ENCODE results near the gene CD93. TPM values are rescaled to one million over a fixed set of nuclear protein-coding genes. Genes with fewer than 3 reads are reported as not detected.

Gene CD93
- total RNA-seq, 1 experiment from 2014 or later = under 0.01 TPM

DNA sequence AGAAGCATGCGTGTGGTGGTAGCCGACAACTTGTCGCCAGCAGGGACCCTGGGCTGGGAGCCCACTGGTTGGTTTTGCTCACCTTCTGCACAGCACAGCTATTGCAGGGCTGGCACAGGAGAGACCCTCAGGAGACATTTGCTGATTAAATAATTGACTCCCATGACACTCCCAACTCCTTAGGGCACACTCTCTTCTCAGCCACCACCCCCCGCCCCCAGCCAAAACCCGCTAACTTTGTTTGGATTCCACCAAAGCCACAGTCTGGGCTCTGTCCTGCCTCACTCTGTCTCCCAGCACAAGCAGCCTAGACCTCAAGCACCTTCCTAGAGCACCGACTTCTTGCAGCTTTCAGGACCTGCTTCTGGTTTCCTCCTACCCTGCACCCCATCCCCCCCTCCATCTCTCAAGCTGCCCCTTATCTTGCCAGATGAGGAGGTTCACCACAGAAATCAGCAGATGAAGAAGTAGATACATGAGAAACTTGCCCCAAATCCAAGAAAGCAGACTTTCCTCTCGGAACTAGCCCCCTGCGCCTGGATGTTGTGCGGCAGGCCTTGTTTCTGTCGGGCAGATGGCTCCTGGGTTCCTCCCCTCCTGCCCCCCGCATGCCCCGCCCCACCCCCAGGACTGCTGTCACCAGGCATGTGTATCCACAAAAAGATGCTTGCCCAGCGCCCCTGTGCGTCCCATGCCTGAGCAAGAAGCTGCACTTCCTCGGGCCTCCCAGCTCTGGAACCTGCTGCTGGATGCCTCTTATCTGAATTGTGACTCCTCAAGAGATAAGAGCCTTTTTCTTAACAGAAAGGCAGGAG is 35.0 kb upstream of the CD93 start:
- no peak for DNase-seq (ENCODE audit: low read depth)

DNA sequence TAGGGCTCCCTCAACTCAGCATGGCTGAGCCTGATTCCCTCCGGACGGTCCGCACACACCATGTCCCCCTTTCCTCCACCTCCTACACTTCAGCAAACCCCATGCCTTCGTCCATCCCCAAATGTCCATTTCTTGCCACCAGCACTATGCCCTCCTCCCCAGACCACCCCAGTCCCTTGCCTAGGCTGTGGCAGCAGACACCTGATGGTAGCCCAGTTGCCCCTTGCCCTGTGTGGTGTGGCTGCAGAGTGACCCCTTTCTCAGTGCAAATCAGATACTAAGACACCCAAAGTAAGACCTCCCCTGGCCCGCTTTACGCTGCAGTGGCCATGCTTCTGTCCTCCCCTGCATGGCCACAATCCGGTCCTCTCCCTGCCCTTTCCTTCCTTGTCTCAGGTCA is 34.1 kb upstream of the CD93 start:
- no peak for DNase-seq (ENCODE audit: low read depth)

DNA sequence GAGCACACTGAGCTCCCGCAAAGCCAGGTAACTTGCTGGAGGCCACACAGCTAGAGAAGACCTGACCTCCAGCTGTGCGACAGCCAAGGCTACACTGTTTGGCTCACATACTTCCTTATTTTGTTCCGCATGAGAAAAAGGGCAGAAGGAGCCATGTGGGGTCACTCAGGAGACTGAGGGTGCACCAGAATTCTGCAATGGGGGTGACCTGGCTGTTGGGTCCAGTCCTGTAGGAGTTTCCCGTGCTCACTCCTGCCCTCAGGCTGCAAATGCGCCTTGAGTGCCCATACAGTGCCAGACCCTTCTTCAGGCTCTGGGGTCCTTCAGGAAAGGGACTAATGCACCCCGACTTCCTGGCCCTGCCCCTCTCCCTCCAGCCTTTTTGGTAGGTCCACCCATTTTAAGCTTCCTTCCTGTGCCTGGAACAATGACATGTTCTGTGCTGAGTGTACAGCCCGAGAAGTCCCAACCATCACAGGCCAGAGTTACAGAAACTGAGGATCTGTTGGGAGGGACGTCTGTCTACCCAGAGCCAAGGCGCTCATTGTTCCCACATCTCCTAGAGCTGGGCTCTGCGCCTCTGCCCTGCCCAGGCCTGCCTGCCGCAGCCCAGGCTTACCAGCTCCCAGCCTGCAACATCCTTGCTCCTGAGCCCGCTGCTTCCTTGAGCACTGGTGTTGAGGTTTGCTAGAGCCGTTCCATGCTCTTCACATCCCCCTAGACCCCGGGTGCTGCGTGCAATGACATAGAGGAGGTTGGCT is 33.5 kb upstream of the CD93 start:
- DNase-seq (ENCODE audit: low read depth) = no peak

GRCh38 chr20:23118766-23119165 is 32.6 kb upstream of the CD93 start:
- DNase-seq (ENCODE audit: low read depth) = no peak

GRCh38 chr20:23118144-23118543 is 32.0 kb upstream of the CD93 start:
- DNase-seq (ENCODE audit: low read depth) = no peak

DNA sequence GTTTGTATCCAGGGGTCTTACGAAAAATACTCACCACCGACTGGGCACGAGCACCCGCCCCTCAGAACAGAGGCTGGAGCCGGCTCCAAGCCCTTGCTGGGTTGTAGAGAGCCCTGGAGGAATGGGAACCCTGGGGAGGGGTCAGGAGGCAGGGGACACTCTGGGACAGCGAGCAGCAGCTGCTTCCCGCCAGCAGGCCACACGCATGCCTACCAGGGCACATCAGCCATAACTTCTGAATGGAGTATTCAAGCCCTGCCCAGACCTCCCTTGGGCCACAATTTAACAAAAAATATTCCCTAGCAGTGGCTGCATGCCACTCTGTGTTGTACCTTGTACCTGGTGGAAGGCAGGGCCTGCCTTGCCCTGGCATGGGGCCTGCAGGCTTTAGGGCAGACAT is 31.6 kb upstream of the CD93 start:
- DNase-seq (ENCODE audit: low read depth) = no peak

DNA sequence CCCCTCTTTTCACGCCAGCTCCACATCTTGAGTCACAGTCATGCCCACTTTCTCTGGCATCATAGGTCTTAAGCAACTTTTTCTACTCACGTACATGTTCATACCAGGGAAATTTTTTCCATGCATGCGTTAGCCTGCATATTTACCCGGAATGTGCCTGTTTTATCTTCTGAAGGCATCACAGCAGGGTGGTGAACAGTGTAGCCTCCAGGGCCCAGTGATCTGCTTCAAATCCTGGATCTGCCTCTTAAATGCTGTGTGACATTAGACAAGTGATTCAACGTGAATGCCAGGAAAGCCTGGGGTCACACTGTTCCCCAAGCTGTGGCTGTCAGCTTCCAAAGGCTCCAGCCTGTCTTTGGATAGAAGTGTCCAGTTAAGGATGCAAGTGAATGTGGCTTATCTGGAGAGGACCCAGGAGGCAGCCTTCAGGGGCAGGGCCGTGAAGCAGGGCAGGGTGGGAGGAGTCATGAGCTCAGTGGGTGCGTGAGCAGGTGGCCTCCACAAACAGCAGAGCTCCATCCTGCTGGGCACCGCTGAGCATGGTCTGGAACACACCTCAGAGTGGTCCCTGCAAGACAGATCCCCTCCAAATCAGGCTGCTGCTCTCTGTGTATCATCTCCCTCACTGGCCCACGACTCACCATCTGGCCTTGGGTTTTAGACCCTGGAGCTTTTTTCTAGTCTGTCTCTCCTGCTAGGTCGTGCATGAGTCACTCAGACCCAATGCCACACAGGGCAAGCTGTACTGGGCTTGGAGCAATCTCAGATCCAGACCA is 30.4 kb upstream of the CD93 start:
- peak; percentile 7 for DNase-seq (ENCODE audit: low read depth)

DNA sequence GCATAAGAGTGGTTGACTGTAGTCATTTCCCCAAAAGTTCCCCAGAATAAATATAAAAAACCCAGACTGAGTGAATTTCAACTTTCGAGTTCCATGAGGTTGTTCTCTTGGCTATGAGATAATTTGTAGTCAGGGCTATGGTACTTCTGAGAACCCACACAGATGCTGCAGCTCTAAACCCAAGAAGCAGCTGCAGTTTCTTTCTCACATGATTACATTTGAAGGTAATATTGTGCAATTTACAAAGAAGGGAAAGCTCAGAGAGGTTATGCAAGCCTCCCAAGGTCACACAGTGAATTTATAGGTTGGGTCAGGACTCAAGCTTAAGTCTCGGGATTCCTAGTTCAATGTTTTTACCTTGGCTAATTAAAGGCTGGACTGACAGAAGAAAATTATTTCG is 29.7 kb upstream of the CD93 start:
- DNase-seq (ENCODE audit: low read depth) = no peak

DNA sequence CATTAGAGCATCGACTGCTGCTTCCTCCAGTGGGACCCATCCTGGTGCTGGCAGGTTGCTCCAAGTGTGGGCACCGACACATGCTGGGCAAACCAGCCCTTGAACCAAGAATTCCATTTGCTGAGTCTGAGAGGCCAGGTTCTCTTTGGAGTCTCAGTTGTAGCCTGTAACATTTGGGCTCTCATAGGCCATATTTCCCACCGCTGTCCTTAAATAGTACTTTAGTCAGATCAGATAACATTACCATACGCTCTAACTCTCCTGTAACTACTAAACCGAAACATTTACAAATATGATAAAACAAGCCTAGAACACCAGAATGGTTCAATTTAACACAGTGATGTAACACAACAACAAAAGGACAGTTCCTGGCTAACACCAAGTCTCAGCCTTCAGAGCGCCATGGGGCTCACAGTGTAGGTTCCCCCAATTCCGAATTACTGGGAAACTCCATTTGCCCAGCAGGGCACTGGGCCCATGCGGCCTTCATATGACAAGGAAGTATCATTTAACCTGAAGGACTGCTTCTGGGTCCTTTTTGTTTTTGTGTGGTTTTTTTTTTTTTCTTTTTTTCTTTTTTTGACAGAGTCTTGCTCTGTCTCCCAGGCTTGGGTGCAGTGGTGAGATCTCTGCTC is 28.4 kb upstream of the CD93 start:
- DNase-seq (ENCODE audit: low read depth) = no peak

GRCh38 chr20:23114018-23114417 is 27.9 kb upstream of the CD93 start:
- DNase-seq (ENCODE audit: low read depth) = no peak

- DNase-seq (ENCODE audit: low read depth) = no peak
These were observed 26.5 kb upstream of the CD93 start for GRCh38 chr20:23112595-23112994.

- DNase-seq (ENCODE audit: low read depth) = no peak
These were observed 25.8 kb upstream of the CD93 start for GRCh38 chr20:23111944-23112342.

DNA sequence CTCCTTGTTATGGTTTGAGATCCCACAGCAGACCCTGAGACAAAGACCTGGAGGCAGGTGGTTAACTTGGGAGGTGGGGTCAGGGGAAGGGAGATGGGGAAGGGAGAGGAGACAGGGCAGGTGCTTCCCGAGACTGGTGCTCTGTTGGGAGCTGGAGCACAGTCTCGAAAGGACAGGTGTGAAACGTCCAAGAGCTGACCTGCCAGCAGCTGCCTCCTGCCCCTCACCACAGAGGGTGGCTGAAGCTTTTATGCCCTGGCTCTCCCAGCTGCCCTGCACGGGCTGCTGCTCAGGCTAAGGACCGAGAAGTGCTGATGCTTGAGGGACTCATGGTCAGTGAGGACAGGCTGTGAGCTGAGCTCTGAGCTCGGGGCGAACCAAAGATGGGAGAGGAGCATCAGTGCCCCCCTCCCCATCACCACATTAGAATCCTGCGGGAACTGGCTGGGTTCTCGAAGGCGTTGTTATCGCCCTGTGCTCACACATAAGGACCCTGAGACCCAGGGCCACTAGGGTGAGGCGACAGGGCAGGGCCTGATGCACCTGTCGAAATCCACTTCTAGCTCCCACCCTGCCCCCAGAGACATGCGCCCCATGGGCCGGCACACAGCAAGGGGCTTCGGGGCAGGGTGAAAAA is 25.3 kb upstream of the CD93 start:
- DNase-seq (ENCODE audit: low read depth) = no peak

- no peak for DNase-seq (ENCODE audit: low read depth)
These were observed 22.7 kb upstream of the CD93 start for GRCh38 chr20:23108871-23109270.

GRCh38 chr20:23107466-23107865 is 21.3 kb upstream of the CD93 start:
- DNase-seq (ENCODE audit: low read depth) = no peak

GRCh38 chr20:23106271-23106851 is 20.2 kb upstream of the CD93 start:
- no peak for DNase-seq (ENCODE audit: low read depth)

- DNase-seq (ENCODE audit: low read depth) = no peak
These were observed 19.1 kb upstream of the CD93 start for GRCh38 chr20:23105193-23105592.

DNA sequence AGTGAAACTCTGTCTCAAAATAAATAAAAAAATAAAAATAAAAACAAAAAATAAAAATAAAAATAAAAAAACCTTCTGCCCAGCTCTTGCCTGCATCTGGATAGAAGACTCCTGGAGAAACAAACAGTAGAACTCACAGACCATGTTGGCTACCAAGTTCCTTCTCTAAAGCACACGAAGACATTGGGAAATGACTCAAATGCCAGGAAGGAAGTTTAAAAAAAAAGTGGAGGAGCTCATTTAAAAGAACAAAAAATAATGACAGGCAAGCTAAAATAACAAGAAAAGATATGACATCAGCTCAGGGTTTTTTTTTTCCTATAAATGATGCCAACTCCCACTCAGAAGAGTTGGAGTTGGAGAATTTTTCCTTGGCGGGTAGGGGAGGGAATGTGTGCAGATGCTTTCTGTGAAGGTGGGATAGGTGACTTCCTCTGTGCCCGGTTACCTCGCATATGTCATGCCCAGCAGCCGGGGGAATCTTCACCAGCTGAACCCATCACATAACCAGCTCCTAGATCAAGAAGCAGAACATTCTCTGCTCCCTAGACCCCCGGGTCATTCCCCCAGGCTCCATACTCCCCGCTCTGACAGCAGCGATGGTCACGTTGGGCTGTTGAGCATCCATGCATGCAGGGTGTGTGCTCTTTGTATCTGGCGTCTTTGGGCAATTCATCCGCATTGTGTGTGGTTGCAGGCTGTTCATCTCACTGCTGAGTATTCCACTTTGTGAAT is 17.3 kb upstream of the CD93 start:
- no peak for DNase-seq (ENCODE audit: low read depth)

- DNase-seq (ENCODE audit: low read depth) = no peak
These were observed 15.7 kb upstream of the CD93 start for GRCh38 chr20:23101696-23102406.

- no peak for DNase-seq (ENCODE audit: low read depth)
These were observed 14.6 kb upstream of the CD93 start for GRCh38 chr20:23100720-23101107.

Measured in Daoy (cell line).